ENCODE results near the gene RAI1.

The RAI1 gene

GRCh38 chr17:17837380-17837821, 156.1 kb downstream of the RAI1 start:
- no peak for DNase-seq

GRCh38 chr17:17837966-17838962, 157.0 kb downstream of the RAI1 start:
- peak; percentile 61 for DNase-seq

- DNase-seq = peak; percentile 80
Measured at GRCh38 chr17:17839791-17840707, 158.8 kb downstream of the RAI1 start.

- peak; percentile 39 for DNase-seq
Measured at GRCh38 chr17:17840751-17841591, 159.7 kb downstream of the RAI1 start.

- peak; percentile 58 for DNase-seq
Measured at GRCh38 chr17:17841601-17842025, 160.4 kb downstream of the RAI1 start.

GRCh38 chr17:17842111-17842876, 161.0 kb downstream of the RAI1 start:
- DNase-seq = no peak

GRCh38 chr17:17843096-17843495, 161.8 kb downstream of the RAI1 start:
- DNase-seq = no peak

- no peak for DNase-seq
Measured at GRCh38 chr17:17844079-17844478, 162.8 kb downstream of the RAI1 start.

- no peak for DNase-seq
Measured at GRCh38 chr17:17844500-17844899, 163.2 kb downstream of the RAI1 start.

- no peak for DNase-seq
Measured at GRCh38 chr17:17845046-17845775, 164.0 kb downstream of the RAI1 start.

GRCh38 chr17:17846003-17846402, 164.7 kb downstream of the RAI1 start:
- DNase-seq = no peak

- DNase-seq = no peak
Measured at GRCh38 chr17:17846645-17847044, 165.4 kb downstream of the RAI1 start.

GRCh38 chr17:17847118-17847689, 165.9 kb downstream of the RAI1 start:
- DNase-seq = no peak

GRCh38 chr17:17847726-17848125, 166.5 kb downstream of the RAI1 start:
- no peak for DNase-seq

- no peak for DNase-seq
Measured at GRCh38 chr17:17848311-17849082, 167.2 kb downstream of the RAI1 start.

GRCh38 chr17:17849147-17849820, 168.0 kb downstream of the RAI1 start:
- DNase-seq = peak; percentile 19

GRCh38 chr17:17849845-17850373, 168.7 kb downstream of the RAI1 start:
- DNase-seq = peak; percentile 71

- DNase-seq = no peak
Measured at GRCh38 chr17:17851103-17852002, 170.1 kb downstream of the RAI1 start.

All from NCI-H510A treated with DMSO at 0.1 percent for 48 hours (cell line).